SK-MEL-5 (cell line): Measurements from ENCODE around the gene HTR2A. TPM values are rescaled to one million over a fixed set of nuclear protein-coding genes. Genes with fewer than 3 reads are reported as not detected.

Source experiments
- DNase-seq: peaks from one replicate; pipeline ENCODE4 v3.0.0-alpha.2; 2016; ENCODE audit warnings: low read depth, low spot score
- in situ Hi-C: cut with HindIII; loops from 2 replicates; pipeline ENCODE4 v1.10.0; 2016; ENCODE audit warnings: low sequenced_read_pairs, high pct_unique_total_duplicates, low pct_unique_long_range_greater_than_20kb
- total RNA-seq: library from RNA; depleted of rRNA; stranded (reverse); fragments of >200 nt; shearing (Covaris generic); gene quantifications from 2 replicates; pipeline ENCODE4 v1.2.3, GENCODE V29; 2014; rRNA removed

HTR2A gene
- total RNA-seq, 1 experiment from 2014 or later = not detected

DNA sequence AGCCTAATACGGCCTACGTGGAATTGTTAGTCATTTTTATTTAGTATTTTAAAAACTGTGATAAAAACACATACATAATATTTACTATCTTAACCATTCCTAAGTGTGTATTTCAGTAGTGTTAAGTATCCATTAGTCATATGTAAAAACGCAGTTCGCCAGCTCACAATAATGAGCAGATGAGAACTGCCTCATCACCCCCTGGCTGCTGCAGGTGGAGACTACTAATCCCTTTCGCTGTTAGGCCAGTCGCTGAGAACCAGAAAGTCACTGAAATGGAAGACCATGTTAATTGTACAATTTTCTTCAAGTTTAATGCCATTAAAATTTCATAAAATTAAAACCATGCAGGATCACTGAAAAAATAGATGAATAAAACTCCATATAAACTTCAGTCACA lies 101.5 kb downstream of the HTR2A start:
- in situ Hi-C loops = no loop called here
- no peak for DNase-seq

DNA sequence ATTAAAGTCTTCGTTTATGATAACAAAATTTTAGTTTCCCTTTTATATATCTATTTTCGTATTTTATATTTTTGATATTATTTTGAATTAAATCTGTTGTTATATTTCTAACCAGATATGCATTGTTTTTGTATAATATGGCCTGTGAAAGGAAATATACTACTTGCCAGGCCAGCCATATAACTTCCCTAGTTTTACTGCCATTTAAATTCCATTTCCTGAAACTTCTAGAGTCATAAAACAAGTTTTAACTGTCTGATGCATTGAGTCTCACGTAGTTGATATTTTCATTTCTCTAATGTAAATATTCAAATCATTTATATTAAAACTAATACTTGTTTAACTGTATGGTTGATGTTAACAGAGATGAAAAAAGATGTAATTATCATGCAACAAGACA lies 113.3 kb downstream of the HTR2A start:
- DNase-seq = no peak
- in situ Hi-C loops = no loop called here

DNA sequence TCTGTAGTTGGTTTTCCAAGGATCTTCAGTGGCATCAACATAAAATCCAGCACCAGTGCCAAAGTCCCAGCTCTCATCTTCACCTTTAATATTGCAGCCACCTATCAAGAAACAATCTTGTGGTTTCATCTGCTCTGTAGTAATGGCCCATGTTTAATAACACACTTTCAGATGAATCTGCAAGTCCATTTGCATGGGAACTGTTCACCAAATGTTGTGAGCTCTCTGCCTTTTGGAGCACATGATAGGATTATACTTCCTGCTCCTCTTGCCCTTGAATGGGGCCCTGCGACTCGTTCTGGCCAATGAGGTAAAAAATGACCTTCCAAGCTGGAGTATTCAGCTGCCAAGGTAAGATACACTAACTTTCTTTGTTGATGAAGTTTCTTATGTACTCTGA lies 114.2 kb downstream of the HTR2A start:
- DNase-seq = peak; percentile 43
- in situ Hi-C loops = no loop called here

DNA sequence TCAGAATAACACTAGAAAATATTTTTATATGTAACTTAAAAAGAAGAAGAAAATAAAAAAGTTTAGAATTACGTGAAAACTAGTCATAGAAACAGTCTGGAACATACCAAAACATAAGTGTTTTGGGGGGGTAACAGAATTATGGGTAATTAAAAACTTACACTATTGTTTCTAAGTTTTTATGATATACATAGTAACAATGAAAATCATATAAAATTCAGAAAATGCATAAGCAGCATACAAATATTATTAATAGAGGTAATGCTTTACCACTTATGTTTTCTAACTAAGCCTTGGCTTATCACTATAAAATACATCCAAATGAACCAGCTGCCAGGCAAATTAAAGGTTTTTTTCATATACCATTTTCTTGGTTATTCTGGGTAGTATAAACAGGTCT lies 114.8 kb downstream of the HTR2A start:
- in situ Hi-C loops = no loop called here
- no peak for DNase-seq

Other genes starting within 250 kb of the HTR2A start
- 164 and 165 TPM in 2 replicates for gene ESD, start 99.9 kb downstream of the HTR2A start, total RNA-seq